Keratinocyte (primary cell): ENCODE data around the gene DYNC2I2. TPM values are rescaled to one million over a fixed set of nuclear protein-coding genes. Genes with fewer than 3 reads are reported as not detected.

ENCODE experiments used
- DNase-seq: peaks from one replicate; pipeline ENCODE4 v3.0.0-alpha.2; 2011; ENCODE audit warnings: low read depth, missing footprints, low spot score
- FAIRE-seq: peaks from 2 replicates; lab custom pipeline; 2011; peaks lifted over from hg19 to GRCh38; lab: Jason Lieb, UNC
- H2AFZ ChIP-seq: 2 replicates; pipeline ENCODE4 v1.6.0; 2012; ENCODE audit warnings: low read length, control low read depth, inconsistent platforms; ENCODE audit not compliant: control insufficient read depth
- H3K27ac ChIP-seq: 2 replicates; pipeline ENCODE4 v1.5.1; 2011; ENCODE audit warnings: low read length; ENCODE audit not compliant: control insufficient read depth, insufficient read depth
- H3K27me3 ChIP-seq: 3 replicates; pipeline ENCODE4 v1.6.0; 2011; ENCODE audit warnings: low read length; ENCODE audit not compliant: control insufficient read depth, insufficient read depth; ENCODE audit errors: extremely low read depth
- H3K36me3 ChIP-seq, 2 experiments: 2 replicates in 1 of 2; 3 replicates in 1 of 2; pipeline ENCODE4 v1.5.1; 2011; ENCODE audit warnings: low read length in 2 of 2, mild to moderate bottlenecking in 1 of 2; ENCODE audit not compliant: control insufficient read depth in 2 of 2, insufficient read depth in 2 of 2; ENCODE audit errors: extremely low read depth in 1 of 2
- H3K4me1 ChIP-seq: 3 replicates; pipeline ENCODE4 v1.5.1; 2011; ENCODE audit warnings: low read length; ENCODE audit not compliant: control insufficient read depth, insufficient read depth; ENCODE audit errors: extremely low read depth
- H3K4me2 ChIP-seq: 3 replicates; pipeline ENCODE4 v1.6.0; 2011; ENCODE audit warnings: low read depth, low read length; ENCODE audit not compliant: control insufficient read depth, insufficient read depth; ENCODE audit errors: extremely low read depth
- H3K4me3 ChIP-seq, 3 experiments: fragments of 200-600 bp in 1 of 3; sonication (generic) in 1 of 3; 2 replicates in 2 of 3; 3 replicates in 1 of 3; pipeline ENCODE4 v1.5.1; 2011 to 2016; ENCODE audit warnings: low read length in 3 of 3, mild to moderate bottlenecking in 3 of 3, control low read depth in 2 of 3, inconsistent platforms in 1 of 3, low read depth in 1 of 3, mixed read lengths in 1 of 3, mixed run types in 1 of 3, moderate library complexity in 1 of 3; ENCODE audit not compliant: control insufficient read depth in 2 of 3, insufficient read depth in 2 of 3; ENCODE audit errors: extremely low read depth in 1 of 3
- H3K79me2 ChIP-seq: 2 replicates; pipeline ENCODE4 v1.6.0; 2012; ENCODE audit warnings: low read length; ENCODE audit not compliant: control insufficient read depth, insufficient read depth
- H3K9ac ChIP-seq: 3 replicates; pipeline ENCODE4 v1.6.0; 2011; ENCODE audit warnings: low read length; ENCODE audit not compliant: control insufficient read depth, insufficient read depth; ENCODE audit errors: extremely low read depth
- H3K9me1 ChIP-seq: 3 replicates; pipeline ENCODE4 v1.6.0; 2011; ENCODE audit warnings: low read length; ENCODE audit not compliant: control insufficient read depth, insufficient read depth; ENCODE audit errors: extremely low read depth
- H3K9me3 ChIP-seq: 2 replicates; pipeline ENCODE4 v1.5.1; 2012; ENCODE audit warnings: low read depth, low read length; ENCODE audit not compliant: control insufficient read depth
- H4K20me1 ChIP-seq: 3 replicates; pipeline ENCODE4 v1.6.0; 2011; ENCODE audit warnings: low read length; ENCODE audit not compliant: control insufficient read depth, insufficient read depth; ENCODE audit errors: extremely low read depth
- CTCF ChIP-seq, 3 experiments: IDR thresholded peaks in 1 of 3; conservative IDR thresholded peaks in 1 of 3; optimal IDR thresholded peaks in 1 of 3; 2 replicates in 2 of 3; 3 replicates in 1 of 3; pipeline versions ENCODE3 to v1.5.1; 2011; ENCODE audit warnings: low read length in 3 of 3, mild to moderate bottlenecking in 3 of 3, moderate library complexity in 2 of 3, control low read depth in 1 of 3, inconsistent platforms in 1 of 3; ENCODE audit not compliant: insufficient read depth in 2 of 3; ENCODE audit errors: extremely low read depth in 1 of 3
- EZH2 ChIP-seq: IDR thresholded peaks from one replicate; pipeline ENCODE4 v1.6.1; 2012; ENCODE audit warnings: inconsistent platforms, mild to moderate bottlenecking, low read length, moderate library complexity
- dilution Hi-C: fragments of 300-500 bp; cut with MboI; formaldehyde crosslinking; loops from one replicate; pipeline ENCODE4 v1.7.0; 2020; ENCODE audit warnings: low sequenced_read_pairs; ENCODE audit not compliant: extremely low pct_ligation_motif_present
- polyA plus RNA-seq, 5 experiments: library from polyadenylated mRNA; depleted of rRNA in 3 of 5; stranded (reverse) in 3 of 5; stranded (forward) in 1 of 5; unstranded in 1 of 5; fragments of >200 nt; gene quantifications; 1 replicate in 1 of 5; 2 replicates in 3 of 5; 3 replicates in 1 of 5; pipeline versions ENCODE4 v1.2.1 to v1.2.3, GENCODE V29; 2011 to 2012; ENCODE audit warnings: missing spikeins in 2 of 5, low read depth in 1 of 5, low replicate concordance in 1 of 5

The DYNC2I2 gene
- polyA plus RNA-seq, 1 donor (not counting 4 experiments of a cell fraction or from before 2014, with no cell fraction given) = 11.5 TPM

GRCh38 chr9:128614728-128615127, 41.9 kb downstream of the DYNC2I2 start:
- H3K4me1 ChIP-seq = no peaks in the 10 kb centered on the region
- dilution Hi-C loops = no loop called here
- H3K36me3 ChIP-seq = peaks cover 49 to 60% of the 10 kb centered on the region in 2 experiments
- DNase-seq (no peak), FAIRE-seq (no peak)
- no peaks in the 10 kb centered on the region for H3K9me1 ChIP-seq
- TF ChIP-seq EZH2 = no peak
- TF ChIP-seq CTCF (optimal IDR thresholded peaks at IDR 0.05 in 1 of 3, IDR thresholded peaks at IDR 0.05 in 1 of 3, conservative IDR thresholded peaks at IDR 0.05 in 1 of 3; ENCODE audit: extremely low read depth in 1 of 3, insufficient read depth in 2 of 3, low read length in 3 of 3) = no peak
- H3K79me2 ChIP-seq = no peaks in the 10 kb centered on the region
- no peaks in the 10 kb centered on the region for H3K9me3 ChIP-seq
- no peaks in the 10 kb centered on the region for H3K27me3 ChIP-seq
- H2AFZ ChIP-seq = no peak overlapping the region
- no peak overlapping the region for H3K9ac ChIP-seq
- peaks cover 2% of the 10 kb centered on the region for H4K20me1 ChIP-seq
- no peak overlapping the region for H3K27ac ChIP-seq
- H3K4me3 ChIP-seq = no peak overlapping the region
- no peak overlapping the region for H3K4me2 ChIP-seq

DNA sequence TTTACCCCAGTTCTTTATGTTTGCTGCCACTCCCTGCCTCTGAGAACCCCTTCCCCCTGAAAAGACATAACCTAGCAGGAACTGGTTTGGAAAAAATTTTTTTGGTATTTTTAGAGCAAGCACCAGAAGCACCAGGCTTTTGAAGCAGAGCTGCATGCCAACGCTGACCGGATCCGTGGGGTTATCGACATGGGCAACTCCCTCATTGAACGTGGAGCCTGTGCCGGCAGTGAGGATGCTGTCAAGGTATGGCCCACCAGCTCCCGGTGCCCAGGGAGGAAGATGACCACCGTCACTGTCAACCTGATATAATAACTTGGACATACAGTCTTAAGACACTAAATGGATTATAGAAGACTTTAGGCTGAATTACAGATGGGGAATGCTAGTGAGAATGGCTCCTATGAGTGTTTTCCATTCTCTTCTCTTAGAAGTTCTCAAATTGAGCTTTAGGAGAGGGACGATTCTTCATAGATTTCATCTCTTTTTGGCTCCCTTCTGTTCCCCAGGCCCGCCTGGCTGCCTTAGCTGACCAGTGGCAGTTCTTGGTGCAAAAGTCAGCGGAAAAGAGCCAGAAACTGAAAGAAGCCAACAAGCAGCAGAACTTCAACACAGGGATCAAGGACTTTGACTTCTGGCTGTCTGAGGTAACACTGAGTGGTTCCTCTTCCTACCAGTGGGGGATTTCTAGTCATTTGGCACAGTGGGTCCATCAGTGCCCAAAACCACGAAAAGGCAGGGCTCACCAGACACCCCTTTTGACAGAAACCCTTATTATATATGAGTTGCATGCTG, 44.9 kb downstream of the DYNC2I2 start:
- peaks cover 53 to 59% of the 10 kb centered on the region in 2 experiments for H3K36me3 ChIP-seq
- H3K9ac ChIP-seq = no peak overlapping the region
- TF ChIP-seq EZH2 (no peak), CTCF (optimal IDR thresholded peaks at IDR 0.05 in 1 of 3, IDR thresholded peaks at IDR 0.05 in 1 of 3, conservative IDR thresholded peaks at IDR 0.05 in 1 of 3; ENCODE audit: extremely low read depth in 1 of 3, insufficient read depth in 2 of 3, low read length in 3 of 3) (no peak)
- no peaks in the 10 kb centered on the region for H3K79me2 ChIP-seq
- H3K27ac ChIP-seq = no peak overlapping the region
- FAIRE-seq = no peak
- H3K9me3 ChIP-seq = no peaks in the 10 kb centered on the region
- no peaks in the 10 kb centered on the region for H3K9me1 ChIP-seq
- H3K4me3 ChIP-seq = no peak overlapping the region
- H3K27me3 ChIP-seq = no peaks in the 10 kb centered on the region
- no peak overlapping the region for H2AFZ ChIP-seq
- no peak for DNase-seq
- peaks cover 2% of the 10 kb centered on the region for H4K20me1 ChIP-seq
- H3K4me2 ChIP-seq = no peak overlapping the region
- H3K4me1 ChIP-seq = no peaks in the 10 kb centered on the region
- dilution Hi-C loops = no loop called here
